T-helper 9 cell (primary cell): Measurements from ENCODE around the gene CDC42BPB.
"Not testable (repeated sequence)": the region's sequence is repeated elsewhere in the genome, so short reads cannot be mapped to it uniquely, and the experiment has no call there.

Experiments used
- DNase-seq: peaks from one replicate; pipeline ENCODE4 v3.0.0-alpha.2; 2020

CDC42BPB gene

GRCh38 chr14:103041464-103041863 lies 15.9 kb downstream of the CDC42BPB start:
- no peak for DNase-seq

- no peak for DNase-seq
Observed at GRCh38 chr14:103033681-103034096, 23.7 kb downstream of the CDC42BPB start.

GRCh38 chr14:103031956-103032355 lies 25.4 kb downstream of the CDC42BPB start:
- DNase-seq: no peak

GRCh38 chr14:103031566-103031911 lies 25.8 kb downstream of the CDC42BPB start:
- DNase-seq: no peak

GRCh38 chr14:103030741-103031565 lies 26.4 kb downstream of the CDC42BPB start:
- DNase-seq: no peak

- no peak for DNase-seq
Observed at GRCh38 chr14:103029936-103030335, 27.4 kb downstream of the CDC42BPB start.

- DNase-seq: no peak
Observed at GRCh38 chr14:103028772-103029171, 28.6 kb downstream of the CDC42BPB start.

- DNase-seq: no peak
Observed at GRCh38 chr14:103028161-103028767, 29.1 kb downstream of the CDC42BPB start.

GRCh38 chr14:103027451-103027850 lies 29.9 kb downstream of the CDC42BPB start:
- DNase-seq: no peak

- no peak for DNase-seq
Observed at GRCh38 chr14:103026988-103027387, 30.4 kb downstream of the CDC42BPB start.

GRCh38 chr14:103026196-103026595 lies 31.2 kb downstream of the CDC42BPB start:
- DNase-seq: not testable (repeated sequence)

GRCh38 chr14:103023881-103024473 lies 33.4 kb downstream of the CDC42BPB start:
- no peak for DNase-seq

- DNase-seq: no peak
Observed at GRCh38 chr14:103022685-103023044, 34.7 kb downstream of the CDC42BPB start.

GRCh38 chr14:103022002-103022684 lies 35.2 kb downstream of the CDC42BPB start:
- no peak for DNase-seq

- no peak for DNase-seq
Observed at GRCh38 chr14:103021684-103022001, 35.7 kb downstream of the CDC42BPB start.

GRCh38 chr14:103020271-103021170 lies 36.8 kb downstream of the CDC42BPB start:
- DNase-seq: no peak

- no peak for DNase-seq
Observed at GRCh38 chr14:103019826-103020225, 37.5 kb downstream of the CDC42BPB start.

GRCh38 chr14:103019236-103019635 lies 38.1 kb downstream of the CDC42BPB start:
- no peak for DNase-seq

- DNase-seq: no peak
Observed at GRCh38 chr14:103016594-103016993, 40.8 kb downstream of the CDC42BPB start.

- DNase-seq: no peak
Observed at GRCh38 chr14:103016071-103016470, 41.3 kb downstream of the CDC42BPB start.

GRCh38 chr14:103015426-103015825 lies 41.9 kb downstream of the CDC42BPB start:
- no peak for DNase-seq

- DNase-seq: no peak
Observed at GRCh38 chr14:103014466-103015228, 42.7 kb downstream of the CDC42BPB start.
